Neural cell (in vitro differentiated cells): Measurements from ENCODE around the gene AGBL1. TPM values are rescaled to one million over a fixed set of nuclear protein-coding genes. Genes with fewer than 3 reads are reported as not detected.

Experiments
- H2AFZ ChIP-seq: fragments of 200-600, 300-800 bp; sonication (generic), shearing (Covaris generic); 2 replicates; pipeline ENCODE4 v1.6.0; 2014; ENCODE audit warnings: low read depth, mild to moderate bottlenecking, antibody characterized with exemption, low read length, moderate library complexity
- H3F3A ChIP-seq: fragments of 200-600 bp; shearing (Covaris generic); 2 replicates; pipeline ENCODE4 v1.6.1; 2016; ENCODE audit warnings: mild to moderate bottlenecking, moderate library complexity, mixed read lengths, antibody characterized with exemption, low read length; ENCODE audit not compliant: insufficient read depth, poor library complexity, severe bottlenecking
- H3K27ac ChIP-seq: fragments of 200-600, 300-800 bp; sonication (generic), shearing (Covaris generic); 2 replicates; pipeline ENCODE4 v1.5.1; 2014; ENCODE audit warnings: mild to moderate bottlenecking, low read length, moderate library complexity
- H3K27me3 ChIP-seq: fragments of 300-800, 200-600 bp; sonication (generic), shearing (Covaris generic); 2 replicates; pipeline ENCODE4 v1.6.0; 2014; ENCODE audit warnings: mild to moderate bottlenecking, low read depth, low read length, moderate library complexity; ENCODE audit not compliant: insufficient read depth
- H3K36me3 ChIP-seq: fragments of 300-800, 200-600 bp; sonication (generic), shearing (Covaris generic); 2 replicates; pipeline ENCODE4 v1.5.1; 2014; ENCODE audit warnings: mild to moderate bottlenecking, antibody characterized with exemption, low read length, moderate library complexity; ENCODE audit not compliant: insufficient read depth
- H3K4me2 ChIP-seq: fragments of 300-800, 200-600 bp; sonication (generic), shearing (Covaris generic); 2 replicates; pipeline ENCODE4 v1.6.0; 2014; ENCODE audit warnings: mild to moderate bottlenecking, low read length
- H3K4me3 ChIP-seq: fragments of 300-800, 200-600 bp; sonication (generic), shearing (Covaris generic); 2 replicates; pipeline ENCODE4 v1.5.1; 2014; ENCODE audit warnings: mild to moderate bottlenecking, low read length, moderate library complexity
- H3K79me2 ChIP-seq: fragments of 200-600 bp; shearing (Covaris generic); replicated peaks from 2 replicates; pipeline ENCODE4 v1.6.0; 2014; ENCODE audit warnings: mild to moderate bottlenecking, low read length, moderate library complexity; ENCODE audit not compliant: insufficient read depth
- H3K9ac ChIP-seq: fragments of 300-800, 200-600 bp; sonication (generic), shearing (Covaris generic); 2 replicates; pipeline ENCODE4 v1.6.1; 2016; ENCODE audit warnings: mild to moderate bottlenecking, low read length, mixed read lengths
- H3K9me2 ChIP-seq: fragments of 200-600 bp; shearing (Covaris generic); 2 replicates; pipeline ENCODE4 v1.6.1; 2016; ENCODE audit warnings: mild to moderate bottlenecking, low read length, mixed read lengths; ENCODE audit not compliant: insufficient read depth
- H3K9me3 ChIP-seq: fragments of 200-600, 300-800 bp; sonication (generic), shearing (Covaris generic); 2 replicates; pipeline ENCODE4 v1.6.1; 2016; ENCODE audit warnings: mild to moderate bottlenecking, mixed run types, low read length, moderate library complexity, mixed read lengths
- H4K20me1 ChIP-seq: fragments of 200-600 bp; shearing (Covaris generic); 2 replicates; pipeline ENCODE4 v1.6.1; 2016; ENCODE audit warnings: mild to moderate bottlenecking, mixed run types; ENCODE audit not compliant: insufficient read depth
- EP300 ChIP-seq: fragments of 450-650 bp; conservative IDR thresholded peaks from 2 replicates; pipeline ENCODE4 v1.6.1; 2014; ENCODE audit warnings: antibody characterized with exemption, mild to moderate bottlenecking, moderate library complexity; ENCODE audit not compliant: poor library complexity, severe bottlenecking
- EZH2 ChIP-seq: fragments of 200-600, 300-800 bp; shearing (Covaris generic), sonication (generic); IDR thresholded peaks from 2 replicates; pipeline ENCODE4 v1.6.1; 2014; ENCODE audit warnings: antibody characterized with exemption, low read length, borderline replicate concordance, mild to moderate bottlenecking; ENCODE audit not compliant: insufficient read depth, poor library complexity, severe bottlenecking
- MXI1 ChIP-seq: fragments of 450-650 bp; conservative IDR thresholded peaks from 2 replicates; pipeline ENCODE4 v1.6.1; 2014; ENCODE audit warnings: antibody characterized with exemption, mild to moderate bottlenecking; ENCODE audit not compliant: poor library complexity, severe bottlenecking
- POLR2AphosphoS5 ChIP-seq: IDR thresholded peaks from 2 replicates; pipeline ENCODE4 v1.6.1; 2012
- RAD21 ChIP-seq: fragments of 450-650 bp; conservative IDR thresholded peaks from 2 replicates; pipeline ENCODE4 v1.6.1; 2014; ENCODE audit warnings: antibody characterized with exemption, mild to moderate bottlenecking, moderate library complexity
- REST ChIP-seq: IDR thresholded peaks from 2 replicates; pipeline ENCODE4 v1.6.1; 2012; ENCODE audit warnings: borderline replicate concordance
- SMC3 ChIP-seq: fragments of 450-650 bp; conservative IDR thresholded peaks from 2 replicates; pipeline ENCODE4 v1.6.1; 2014; ENCODE audit warnings: antibody characterized with exemption, mild to moderate bottlenecking, moderate library complexity; ENCODE audit not compliant: poor library complexity
- TAF1 ChIP-seq: IDR thresholded peaks from 2 replicates; pipeline ENCODE4 v1.6.1; 2012; ENCODE audit warnings: low read depth
- polyA plus RNA-seq: library from polyadenylated mRNA; depleted of rRNA; stranded (reverse); fragments of >200 nt; gene quantifications from 2 replicates; pipeline ENCODE4 v1.2.3, GENCODE V29; 2014
- TF ChIP-seq, protein P1 (sequence below): fragments of 450-650 bp; IDR thresholded peaks from 2 replicates; pipeline ENCODE4 v1.5.1; 2014; ENCODE audit warnings: antibody characterized with exemption, mild to moderate bottlenecking, moderate library complexity; ENCODE audit not compliant: poor library complexity, severe bottlenecking

AGBL1 gene
- polyA plus RNA-seq, 1 donor from 2014 or later = 0.12 TPM

GRCh38 chr15:86384186-86384585 lies 304.5 kb downstream of the AGBL1 start:
- Histone ChIP-seq H3K27ac (peak overlapping the region; percentile 64), H3K4me2 (no peak overlapping the region), H3K9ac (no peak overlapping the region), H2AFZ (no peak overlapping the region), H3K79me2 (no peaks in the 10 kb centered on the region), H3F3A (no peaks in the 10 kb centered on the region), H3K36me3 (no peaks in the 10 kb centered on the region), H3K9me3 (no peaks in the 10 kb centered on the region), H3K4me3 (no peak overlapping the region), H3K9me2 (no peaks in the 10 kb centered on the region), H3K27me3 (no peaks in the 10 kb centered on the region), H4K20me1 (no peaks in the 10 kb centered on the region)
- TF ChIP-seq TAF1 = no peak
- peak; percentile 8 for TF ChIP-seq REST

DNA sequence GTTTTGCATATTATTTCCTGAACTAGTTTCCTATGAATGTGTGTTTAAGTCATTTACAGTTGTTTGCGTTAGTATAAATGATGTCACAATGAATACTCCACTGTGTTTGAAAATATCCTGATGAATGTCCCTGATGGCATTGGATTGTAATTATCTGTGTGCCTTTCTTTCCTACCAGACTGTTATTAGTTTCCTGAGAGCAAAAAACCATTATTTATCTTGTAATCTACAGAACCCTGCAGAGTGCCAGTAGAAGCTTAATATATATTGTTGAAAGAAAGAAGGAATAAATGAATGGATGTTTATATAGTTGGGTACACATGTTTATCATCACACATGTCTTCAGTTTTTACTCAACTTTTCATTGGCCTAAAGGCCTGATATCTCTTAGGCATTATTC lies 312.6 kb downstream of the AGBL1 start:
- Histone ChIP-seq H2AFZ (no peak overlapping the region), H4K20me1 (no peaks in the 10 kb centered on the region), H3F3A (no peaks in the 10 kb centered on the region), H3K9me2 (no peaks in the 10 kb centered on the region), H3K9ac (no peak overlapping the region), H3K79me2 (no peaks in the 10 kb centered on the region), H3K4me3 (no peak overlapping the region), H3K36me3 (no peaks in the 10 kb centered on the region), H3K9me3 (no peaks in the 10 kb centered on the region), H3K27me3 (no peaks in the 10 kb centered on the region), H3K27ac (no peak overlapping the region), H3K4me2 (no peak overlapping the region)
- TF ChIP-seq EP300 (no peak), MXI1 (no peak), TAF1 (no peak), RAD21 (no peak), REST (no peak), SMC3 (no peak), EZH2 (no peak), POLR2AphosphoS5 (no peak)
- TF ChIP-seq, protein P1, sequence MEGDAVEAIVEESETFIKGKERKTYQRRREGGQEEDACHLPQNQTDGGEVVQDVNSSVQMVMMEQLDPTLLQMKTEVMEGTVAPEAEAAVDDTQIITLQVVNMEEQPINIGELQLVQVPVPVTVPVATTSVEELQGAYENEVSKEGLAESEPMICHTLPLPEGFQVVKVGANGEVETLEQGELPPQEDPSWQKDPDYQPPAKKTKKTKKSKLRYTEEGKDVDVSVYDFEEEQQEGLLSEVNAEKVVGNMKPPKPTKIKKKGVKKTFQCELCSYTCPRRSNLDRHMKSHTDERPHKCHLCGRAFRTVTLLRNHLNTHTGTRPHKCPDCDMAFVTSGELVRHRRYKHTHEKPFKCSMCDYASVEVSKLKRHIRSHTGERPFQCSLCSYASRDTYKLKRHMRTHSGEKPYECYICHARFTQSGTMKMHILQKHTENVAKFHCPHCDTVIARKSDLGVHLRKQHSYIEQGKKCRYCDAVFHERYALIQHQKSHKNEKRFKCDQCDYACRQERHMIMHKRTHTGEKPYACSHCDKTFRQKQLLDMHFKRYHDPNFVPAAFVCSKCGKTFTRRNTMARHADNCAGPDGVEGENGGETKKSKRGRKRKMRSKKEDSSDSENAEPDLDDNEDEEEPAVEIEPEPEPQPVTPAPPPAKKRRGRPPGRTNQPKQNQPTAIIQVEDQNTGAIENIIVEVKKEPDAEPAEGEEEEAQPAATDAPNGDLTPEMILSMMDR = no peak
